Stimulated activated CD4-positive, alpha-beta T cell treated with anti-CD3 and anti-CD28 coated beads, Interleukin-15, amount 100 ng/mL, for 48 hours (primary cell): ENCODE results near the gene GTPBP1.

ENCODE experiments used
- DNase-seq, 2 donors: peaks; one replicate each; pipeline ENCODE4 v3.0.0-alpha.2; 2020; ENCODE audit warnings: low read depth in 2 of 2

GTPBP1 gene

DNA sequence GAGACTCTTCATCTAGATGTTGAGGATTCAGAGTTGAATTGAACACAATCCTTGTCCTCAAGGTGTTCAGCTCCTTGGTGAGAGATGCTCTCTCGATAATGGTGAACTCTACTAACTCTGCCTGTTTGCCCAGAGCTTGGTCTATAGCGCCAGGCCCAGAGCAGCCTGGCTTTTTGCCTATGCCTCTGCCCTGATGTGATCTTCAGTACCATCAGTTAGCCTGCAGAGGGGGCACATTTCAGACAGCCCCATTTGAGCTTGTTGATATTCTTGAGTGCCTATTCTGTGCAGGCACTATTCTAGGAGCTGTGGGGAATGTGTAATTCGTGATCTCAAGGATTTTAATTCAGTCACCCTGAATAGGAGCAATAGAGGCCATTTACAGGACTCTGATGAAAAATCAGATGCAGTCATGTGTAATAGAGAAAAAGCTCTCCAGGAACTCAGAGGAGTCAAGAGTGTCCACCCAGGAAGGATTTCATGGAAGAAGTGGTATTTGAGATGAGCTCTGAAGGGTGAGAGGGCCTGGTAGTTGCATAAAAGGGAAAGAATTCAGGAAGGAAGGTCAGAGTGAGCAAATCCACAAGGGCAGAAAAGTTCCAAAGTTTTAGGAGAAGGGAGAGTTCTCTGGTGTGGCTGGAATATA is 19.3 kb downstream of the GTPBP1 start:
- no peak for DNase-seq

DNA sequence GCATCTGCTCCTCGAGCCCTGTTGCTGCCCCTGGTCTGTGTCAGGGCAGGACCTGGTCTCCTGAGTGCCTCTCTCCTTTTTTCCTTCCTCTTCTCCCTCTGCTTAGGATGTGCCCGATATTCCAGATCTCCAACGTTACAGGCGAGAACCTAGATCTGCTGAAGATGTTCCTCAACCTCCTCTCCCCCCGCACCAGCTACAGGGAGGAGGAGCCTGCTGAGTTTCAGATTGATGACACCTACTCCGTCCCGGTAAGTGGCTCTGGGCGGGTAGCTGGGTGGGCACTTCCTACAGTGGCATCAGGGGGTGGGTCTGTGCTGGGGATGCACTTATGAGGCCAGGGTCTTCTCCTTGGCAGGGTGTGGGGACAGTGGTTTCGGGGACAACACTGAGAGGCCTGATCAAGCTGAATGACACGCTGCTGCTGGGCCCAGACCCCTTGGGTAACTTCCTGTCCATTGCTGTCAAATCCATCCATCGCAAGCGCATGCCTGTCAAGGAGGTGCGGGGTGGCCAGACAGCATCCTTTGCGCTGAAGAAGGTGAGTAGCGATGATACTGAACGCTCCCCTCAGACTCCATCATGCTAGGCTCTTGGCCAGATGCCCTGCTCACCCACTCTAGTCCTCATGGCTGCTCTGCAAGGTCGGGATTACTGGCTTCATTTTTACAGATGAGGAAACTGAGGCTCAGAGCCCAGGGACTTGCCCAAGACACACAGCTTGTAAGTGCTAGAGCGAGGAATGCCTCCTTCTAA is 20.3 kb downstream of the GTPBP1 start:
- DNase-seq = no peak

DNA sequence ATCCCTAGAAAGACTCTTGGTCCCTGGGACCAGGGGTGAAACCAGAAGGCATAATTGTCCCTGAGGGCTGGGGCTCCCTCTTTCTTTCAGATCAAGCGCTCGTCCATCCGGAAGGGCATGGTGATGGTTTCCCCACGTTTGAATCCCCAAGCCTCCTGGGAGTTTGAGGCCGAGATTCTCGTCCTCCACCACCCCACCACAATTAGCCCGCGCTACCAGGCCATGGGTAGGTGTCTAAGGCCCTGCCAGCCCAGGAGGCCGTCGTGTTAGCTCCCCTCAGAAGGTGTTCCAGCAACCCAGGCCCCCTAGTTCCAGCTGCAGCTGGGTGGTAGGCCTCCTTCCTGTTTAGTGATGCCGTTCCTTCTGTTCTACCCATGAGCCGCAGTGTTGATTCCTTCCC is 21.4 kb downstream of the GTPBP1 start:
- DNase-seq = no peak

DNA sequence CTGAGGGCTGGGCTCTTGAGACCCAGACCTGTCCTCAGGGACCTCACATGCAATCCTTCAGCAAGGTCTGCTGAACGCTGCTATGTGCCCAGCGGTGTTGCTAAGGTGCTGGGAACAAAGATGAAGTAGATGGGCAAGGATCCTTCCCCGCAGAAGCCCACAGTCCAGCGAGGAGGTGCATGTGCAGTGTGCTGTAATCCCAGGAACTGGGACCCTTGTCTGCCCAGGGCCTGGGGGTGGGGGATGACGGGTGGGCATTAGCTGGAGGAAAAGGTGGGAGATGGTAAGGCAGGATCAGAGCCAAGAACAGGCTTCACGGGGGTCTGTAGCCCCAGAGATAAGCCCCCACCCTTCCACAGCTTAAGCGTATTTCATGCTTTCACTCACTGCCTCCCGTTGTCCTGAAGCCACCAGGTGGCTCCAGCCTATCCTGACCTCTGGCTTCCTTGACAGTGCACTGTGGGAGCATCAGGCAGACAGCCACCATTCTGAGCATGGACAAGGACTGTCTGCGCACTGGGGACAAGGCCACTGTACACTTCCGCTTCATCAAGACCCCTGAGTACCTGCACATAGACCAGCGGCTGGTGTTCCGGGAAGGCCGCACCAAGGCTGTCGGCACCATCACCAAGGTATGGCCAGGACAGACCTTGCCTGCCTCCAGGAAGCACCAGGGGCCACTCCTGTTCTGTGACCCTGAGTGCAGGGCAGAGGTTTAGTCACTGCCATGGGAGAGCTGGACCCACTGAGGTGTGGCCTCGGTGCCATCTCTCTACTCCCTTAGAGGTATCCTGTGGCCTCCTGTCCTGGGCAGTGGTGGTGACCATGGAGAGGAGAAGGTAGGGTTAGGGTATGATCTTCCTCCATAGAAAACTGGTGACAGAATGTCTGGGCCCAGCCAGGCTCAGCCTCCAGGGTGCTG is 22.0 kb downstream of the GTPBP1 start:
- DNase-seq = no peak

DNA sequence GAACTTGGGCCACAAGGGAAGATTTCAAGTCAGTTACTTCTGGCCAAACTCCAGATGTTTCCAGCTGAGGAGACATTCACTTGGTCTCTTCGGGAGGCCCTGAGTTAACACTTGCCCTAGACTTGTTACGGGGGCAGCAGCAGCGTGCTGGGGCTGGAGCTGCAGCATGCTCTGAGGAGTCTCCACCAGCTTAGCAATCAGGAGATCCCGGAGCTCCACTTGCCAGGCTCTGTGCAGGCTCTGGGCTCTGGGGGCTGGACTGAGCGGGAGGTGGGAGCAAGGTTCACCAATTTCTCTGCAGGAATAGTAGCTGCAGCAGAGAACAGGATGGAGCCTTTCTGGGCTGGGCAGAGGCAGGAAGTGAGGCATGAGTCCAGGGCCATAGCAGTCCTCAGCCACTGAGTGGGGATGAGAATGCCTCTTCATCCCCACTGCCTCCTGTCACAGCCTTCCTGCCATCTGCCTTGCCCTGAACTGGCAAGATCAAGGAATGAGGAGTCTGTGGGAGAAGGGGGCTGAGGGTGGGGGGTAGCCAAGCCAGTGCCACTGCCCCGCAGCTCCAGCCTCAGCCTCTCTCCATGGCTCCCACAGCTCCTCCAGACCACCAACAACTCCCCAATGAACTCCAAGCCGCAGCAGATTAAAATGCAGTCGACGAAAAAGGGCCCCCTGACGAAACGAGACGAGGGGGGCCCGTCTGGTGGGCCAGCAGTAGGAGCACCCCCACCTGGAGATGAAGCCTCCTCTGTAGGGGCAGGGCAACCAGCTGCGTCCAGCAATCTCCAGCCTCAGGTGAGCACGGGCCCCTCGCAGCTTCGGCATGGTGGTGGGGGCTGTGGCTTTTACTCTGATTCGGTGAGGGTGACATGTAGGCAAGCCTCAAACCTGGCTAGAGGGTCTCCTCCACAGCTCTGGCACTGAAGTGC is 23.4 kb downstream of the GTPBP1 start:
- no peak for DNase-seq

DNA sequence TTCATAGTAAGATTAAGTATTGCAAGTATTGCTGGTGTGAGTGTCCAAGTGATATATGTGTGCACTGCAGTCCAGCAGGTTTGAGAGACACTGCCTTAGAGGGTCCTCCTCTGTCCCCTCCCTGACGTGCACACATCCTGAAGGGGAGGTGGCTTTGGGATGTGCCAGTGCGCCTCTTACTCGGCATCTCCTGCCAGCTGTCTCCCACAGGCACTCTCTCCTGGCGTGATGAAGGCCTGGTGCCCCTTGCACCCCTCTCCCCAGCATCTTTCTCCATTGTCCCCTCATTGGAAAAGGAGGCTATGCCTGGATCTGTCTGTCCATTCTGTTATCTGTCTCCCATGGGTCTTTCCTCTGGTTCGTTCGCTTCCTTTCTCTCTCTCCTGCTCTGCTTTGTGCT is 24.2 kb downstream of the GTPBP1 start:
- DNase-seq = no peak

DNA sequence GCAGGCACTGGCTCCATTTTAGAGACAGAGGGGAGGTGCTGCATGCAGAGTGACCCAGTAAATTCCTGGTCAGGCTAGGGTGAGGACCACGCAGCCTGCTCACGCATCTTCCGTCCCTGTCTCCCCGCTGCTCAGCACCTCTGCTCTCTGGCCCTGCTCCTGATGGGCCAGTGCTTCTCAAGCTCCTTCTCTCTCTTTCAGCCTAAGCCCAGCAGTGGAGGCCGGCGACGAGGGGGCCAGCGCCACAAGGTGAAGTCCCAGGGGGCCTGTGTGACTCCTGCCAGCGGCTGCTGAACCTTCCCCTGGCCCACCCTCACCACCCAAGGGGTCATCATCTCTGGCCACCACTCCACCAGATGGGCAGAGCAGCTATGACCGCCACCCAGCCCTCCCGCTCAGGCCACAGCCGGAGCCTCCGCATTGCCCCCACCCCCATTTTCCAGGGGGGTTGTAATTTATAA is 24.7 kb downstream of the GTPBP1 start:
- DNase-seq = no peak

DNA sequence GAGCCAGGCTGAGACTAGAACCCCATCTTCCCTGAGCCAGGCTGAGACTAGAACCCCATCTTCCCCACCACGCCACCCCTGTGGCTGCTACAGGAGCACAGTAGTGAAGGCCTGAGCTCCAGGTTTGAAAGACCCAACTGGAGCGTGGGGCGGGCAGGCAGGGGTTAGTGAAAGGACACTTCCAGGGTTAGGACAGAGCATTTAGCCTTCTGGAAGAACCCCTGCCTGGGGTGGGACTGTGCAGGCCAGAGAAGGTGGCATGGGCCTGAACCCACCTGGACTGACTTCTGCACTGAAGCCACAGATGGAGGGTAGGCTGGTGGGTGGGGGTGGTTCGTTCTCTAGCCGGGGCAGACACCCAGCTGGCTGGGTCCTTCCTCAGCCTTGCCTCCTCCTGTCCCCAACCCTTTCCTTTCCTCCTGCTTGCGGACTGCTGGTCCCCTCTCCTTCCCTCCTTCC is 26.0 kb downstream of the GTPBP1 start:
- no peak for DNase-seq

DNA sequence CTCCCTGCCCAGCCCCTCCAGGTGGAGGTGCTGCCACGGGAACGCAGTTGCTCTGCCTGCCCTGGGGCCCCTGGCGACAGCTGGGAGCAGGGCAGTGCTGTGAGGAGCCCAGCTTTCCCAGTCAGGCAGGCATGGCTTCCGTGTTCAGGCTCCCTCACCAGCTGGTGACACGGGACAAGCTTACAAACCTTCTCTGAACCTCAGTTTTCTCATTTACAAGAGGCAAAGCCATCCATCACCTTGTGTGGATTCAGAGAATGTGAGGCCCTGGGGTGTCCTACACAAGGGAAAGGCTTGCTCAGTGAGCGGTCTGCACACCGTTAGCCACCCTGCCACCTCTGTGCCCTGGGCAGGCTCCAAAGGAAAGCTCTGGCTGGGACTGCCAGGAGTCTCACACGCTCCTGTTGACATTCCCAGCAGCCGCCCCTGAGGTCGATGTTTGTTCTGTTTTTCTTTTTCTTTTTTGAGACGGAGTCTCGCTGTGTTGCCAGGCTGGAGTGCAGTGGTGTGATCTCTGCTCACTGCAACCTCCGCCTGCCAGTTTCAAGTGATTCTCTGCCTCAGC is 26.6 kb downstream of the GTPBP1 start:
- DNase-seq = no peak

DNA sequence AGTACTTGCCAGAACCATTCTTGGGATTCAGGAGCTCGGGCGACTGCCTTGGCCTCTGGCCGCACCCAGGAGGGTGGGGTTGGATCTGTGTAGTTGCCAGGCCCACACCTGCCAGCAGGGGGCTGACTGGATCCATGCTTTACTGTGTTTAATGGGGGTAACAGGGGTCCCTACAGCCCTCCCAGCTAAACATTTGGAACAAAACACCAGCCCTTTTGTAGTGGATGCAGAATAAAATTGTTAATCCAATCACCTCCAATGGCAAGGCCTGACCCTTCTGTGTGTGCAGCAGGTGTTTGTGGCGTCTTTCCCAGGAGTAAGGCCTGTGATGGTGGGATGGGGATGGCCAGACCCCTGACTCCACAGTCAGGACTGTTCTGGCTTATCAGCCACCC is 27.6 kb downstream of the GTPBP1 start:
- no peak for DNase-seq

DNA sequence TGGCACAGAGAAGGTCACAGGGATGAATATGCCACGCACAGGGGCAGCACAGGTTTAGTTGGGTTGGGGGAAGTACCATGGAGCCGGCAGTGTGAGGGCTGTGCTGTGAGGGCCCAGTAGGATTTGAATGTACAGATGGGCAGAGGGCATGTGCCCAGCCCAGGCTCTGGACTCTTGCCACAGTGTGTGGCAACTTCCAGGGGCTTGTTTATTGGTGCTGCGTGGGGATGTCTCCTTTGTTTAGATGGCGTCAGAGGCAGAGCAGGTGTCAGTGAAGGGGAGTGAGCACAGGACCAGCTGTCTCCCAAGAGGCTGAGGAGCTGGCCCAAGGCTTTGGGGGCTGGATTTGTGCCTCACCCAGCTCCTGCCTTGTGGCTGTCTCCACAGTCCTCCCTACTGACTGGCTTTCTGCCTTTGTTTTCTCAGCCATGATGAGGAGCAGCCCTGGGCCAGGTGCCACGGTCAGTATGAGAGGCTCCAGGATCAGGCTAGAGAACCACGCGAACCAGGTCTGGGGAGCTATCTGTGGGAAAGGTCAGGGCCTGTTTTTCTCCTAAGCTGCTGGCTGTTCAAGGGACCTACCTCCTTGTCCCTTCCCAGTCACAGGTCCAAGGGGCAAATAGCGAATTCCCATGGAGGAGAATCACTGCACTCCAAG is 28.1 kb downstream of the GTPBP1 start:
- DNase-seq = no peak

DNA sequence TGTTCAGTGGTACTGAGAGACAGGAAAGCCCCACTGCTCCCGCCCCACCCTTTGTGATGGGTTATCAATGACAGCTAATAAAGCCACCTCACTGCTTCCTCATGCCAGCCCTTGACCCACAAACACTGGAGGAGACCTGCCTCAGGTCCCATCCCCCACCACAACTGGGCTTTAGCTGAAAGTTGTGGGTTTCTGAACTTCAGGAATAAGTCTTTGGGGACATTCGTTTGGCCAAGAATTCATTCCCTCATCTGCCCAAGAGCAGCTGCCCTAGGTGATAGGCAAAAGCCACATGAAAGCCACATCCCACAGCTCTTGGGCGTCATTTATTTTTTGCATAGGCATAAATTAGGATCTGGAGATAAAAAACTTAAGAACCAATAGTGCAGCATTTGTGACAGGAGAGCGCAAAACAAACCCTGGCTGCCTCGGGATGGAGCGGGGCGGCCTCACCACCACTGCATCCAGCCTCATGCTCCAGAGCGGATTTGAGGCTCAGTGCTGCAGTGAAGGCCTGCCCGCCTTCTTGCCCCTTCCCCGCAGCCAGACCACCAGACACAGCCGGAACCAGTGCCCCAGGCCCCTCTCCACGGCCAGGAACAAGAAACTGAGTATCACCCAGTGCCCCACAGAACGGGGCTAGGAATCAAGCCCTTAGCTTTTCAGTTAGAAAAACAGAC is 28.8 kb downstream of the GTPBP1 start:
- no peak for DNase-seq

DNA sequence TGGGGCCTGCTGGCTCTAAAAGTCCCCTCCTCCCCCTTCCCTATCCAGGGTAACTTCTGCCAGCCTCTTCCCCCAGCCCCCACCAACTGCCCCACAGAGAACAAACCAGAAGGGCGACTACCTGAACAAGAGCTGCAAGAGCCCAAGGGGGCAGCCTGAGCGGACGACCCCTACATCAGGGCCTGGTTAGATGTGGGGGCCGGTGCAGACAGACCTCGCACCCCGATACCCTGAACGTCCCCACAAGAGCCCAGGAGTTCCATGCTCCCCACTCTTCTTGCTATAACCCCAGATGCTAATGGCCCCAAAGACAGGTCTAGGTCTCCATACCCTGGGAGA is 29.4 kb downstream of the GTPBP1 start:
- no peak for DNase-seq

DNA sequence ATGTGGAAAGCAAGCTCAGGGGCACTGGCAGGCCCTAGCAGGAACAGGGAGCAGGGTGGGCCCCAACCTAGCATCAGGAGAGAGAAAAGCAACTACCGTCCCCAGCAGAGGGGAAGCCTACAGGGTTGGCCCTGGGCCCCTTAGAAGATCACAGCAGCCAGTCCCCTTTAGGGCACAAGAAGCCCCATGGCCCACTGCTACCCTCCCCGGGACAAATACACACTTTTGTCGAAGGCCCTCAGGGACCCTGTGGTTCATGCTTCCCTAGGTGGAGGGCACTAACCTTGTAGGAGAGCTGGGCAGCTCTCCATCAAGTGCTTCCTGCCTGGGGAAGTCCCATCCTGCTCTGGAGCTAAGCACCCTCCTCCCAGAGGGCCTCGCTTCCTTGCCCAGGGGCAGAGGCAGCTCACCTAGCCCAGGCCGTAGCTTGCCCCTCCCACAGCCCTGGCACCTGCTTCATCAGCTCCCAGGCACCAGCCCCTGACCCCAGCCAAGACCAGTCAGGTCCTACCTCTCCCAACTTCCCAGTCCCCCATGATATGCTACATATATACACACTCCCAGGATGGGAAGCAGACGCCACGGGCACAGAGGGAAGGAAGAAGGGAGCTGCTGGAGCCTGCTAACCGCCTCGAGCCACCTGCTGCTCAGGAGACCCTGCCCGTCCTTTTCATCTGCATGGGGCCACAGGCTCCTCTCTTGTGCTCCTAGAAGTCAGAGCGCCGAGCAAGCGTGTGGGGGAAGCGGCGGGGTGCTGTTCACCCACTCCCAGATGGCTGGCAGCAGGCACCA is 29.9 kb downstream of the GTPBP1 start:
- no peak for DNase-seq

DNA sequence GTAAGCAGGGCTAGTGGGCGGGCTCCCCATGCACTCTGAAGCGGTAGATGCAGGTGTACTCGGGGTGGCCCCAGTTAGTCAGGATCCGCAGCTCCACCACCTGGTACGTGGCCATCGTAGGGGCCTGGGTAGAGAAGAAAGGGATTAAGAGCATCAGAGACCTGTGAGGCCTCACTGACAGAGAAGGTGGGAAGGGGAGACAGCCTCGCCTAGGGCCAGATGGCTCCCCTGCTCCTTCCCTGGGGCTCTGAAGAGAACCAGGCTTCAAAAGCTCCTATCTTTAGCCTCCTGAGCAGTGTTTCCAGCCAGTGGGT is 30.5 kb downstream of the GTPBP1 start:
- no peak for DNase-seq

DNA sequence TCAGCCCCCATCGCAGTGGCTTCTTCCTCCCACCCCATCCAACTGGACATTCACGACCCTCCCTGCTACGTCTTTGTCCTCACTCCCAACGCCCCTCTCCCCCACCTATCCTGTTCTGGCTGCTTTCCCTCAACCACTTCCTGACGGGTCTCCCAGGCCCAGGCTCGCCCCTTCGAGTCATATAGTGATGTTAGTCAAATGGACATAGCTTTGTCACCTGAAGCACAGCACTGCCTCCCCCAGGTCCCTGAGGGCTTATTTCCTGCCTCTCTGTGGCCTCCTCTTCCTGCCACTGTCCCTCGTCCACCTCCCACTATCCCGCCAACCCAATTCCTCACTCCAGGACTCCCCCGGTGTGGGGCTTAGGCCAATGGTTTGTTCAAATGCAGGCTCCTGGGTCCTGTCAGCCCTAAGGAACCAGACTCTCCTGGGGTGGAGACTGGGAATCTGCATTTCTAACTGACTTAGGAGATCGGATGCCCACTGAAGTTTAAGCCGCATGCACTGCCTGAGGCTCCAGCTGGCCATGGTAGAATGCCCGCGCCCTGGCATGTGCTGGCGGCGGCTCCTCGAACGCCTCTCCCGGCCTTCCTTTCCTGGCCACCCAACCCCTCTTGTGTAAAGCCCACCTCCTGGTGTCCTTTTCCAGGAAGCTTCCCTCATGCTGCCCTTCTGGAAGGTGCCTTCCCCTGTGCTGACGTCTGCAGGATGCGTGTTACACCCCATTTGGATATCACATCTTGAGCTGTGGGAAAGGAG is 31.7 kb downstream of the GTPBP1 start:
- no peak for DNase-seq

DNA sequence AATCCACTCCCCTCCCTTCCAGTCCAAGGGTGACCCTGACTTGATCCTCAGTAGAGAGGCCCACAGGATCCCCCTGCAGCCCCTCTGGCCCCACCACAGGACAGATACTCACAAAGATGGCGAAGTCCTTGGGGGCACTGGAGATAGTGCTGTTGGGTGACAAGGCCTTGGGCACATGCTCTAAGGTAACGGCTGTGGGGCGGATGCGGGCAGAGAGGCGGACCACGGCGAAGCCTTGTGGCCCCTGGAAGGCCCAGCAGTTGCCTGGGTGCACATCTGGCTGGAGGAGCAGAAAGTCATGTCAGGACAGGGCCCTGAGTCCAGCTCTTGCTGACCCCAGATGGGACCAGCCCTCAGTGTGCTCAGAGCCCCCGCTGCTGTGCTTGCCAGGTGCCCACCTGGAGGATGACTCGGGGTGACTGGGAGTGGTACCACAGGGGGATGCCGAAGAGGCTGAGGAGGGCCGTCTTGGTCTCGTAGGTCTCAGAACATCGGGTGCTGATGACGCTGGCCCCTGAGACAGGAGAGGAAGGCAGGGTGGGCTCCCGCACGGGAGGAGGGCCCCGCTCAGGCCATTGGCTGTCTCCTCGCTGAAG is 32.8 kb downstream of the GTPBP1 start:
- DNase-seq = no peak
